ENCODE results near the gene FNDC7.

FNDC7 gene

DNA sequence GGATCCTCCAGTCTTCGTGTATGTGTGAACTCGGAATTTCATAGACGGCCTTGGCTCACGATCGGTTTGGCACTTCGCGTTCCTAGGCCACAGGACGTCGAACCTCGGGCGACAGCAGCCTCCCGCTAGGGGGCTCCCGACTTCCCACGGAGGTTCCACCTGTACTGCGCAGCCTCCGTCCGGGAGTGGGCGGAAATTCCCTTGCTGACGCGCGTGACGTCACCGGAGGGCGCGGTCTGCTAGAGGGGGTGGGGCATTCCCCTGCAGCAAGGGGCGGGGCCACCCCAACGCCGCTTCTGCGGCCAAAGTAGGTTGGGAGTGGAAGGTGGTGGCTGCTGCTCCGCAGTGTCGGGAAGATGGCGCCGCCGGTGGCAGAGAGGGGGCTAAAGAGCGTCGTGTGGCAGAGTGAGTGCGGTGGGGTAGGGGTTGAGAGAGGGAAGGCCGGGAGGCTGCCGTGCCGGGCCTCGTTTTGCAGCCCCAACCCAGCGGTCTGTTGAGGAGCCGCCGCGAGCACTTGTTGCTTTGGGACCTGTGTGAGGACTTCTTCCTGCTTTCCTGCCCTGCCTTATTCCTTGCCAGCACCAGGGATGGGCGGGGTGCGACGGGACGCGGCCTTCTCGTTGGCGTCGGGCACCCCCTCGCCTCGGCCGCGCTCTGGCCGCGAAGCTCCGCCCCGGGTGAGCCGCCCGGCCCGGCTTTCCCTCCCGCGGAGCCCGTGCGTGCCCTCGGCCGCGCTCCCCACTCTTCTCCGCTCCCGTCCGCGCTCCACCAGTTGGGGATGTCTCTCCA is 33.9 kb downstream of the FNDC7 start, which contains the start of gene STXBP3 (continued):
- TF ChIP-seq ZNF600 (tag by site-specific recombination; IDR thresholded peaks at IDR 0.05) (peak; percentile 99), ZNF311 (tag by site-specific recombination; IDR thresholded peaks at IDR 0.05; ENCODE audit: borderline replicate concordance) (no peak), ZNF768 (tag by site-specific recombination; IDR thresholded peaks at IDR 0.05) (no peak; the same call in 1 of the 2 replicates), ZNF626 (tag by site-specific recombination; IDR thresholded peaks at IDR 0.05) (no peak), ZSCAN30 (tag by site-specific recombination; IDR thresholded peaks at IDR 0.05) (peak; percentile 59), SALL2 (tag by site-specific recombination; IDR thresholded peaks at IDR 0.05; ENCODE audit: borderline replicate concordance) (no peak), ZNF830 (tag by site-specific recombination; IDR thresholded peaks at IDR 0.05; ENCODE audit: low read depth) (no peak), MEIS1 (CRISPR knock-in tag; IDR thresholded peaks at IDR 0.05; ENCODE audit: borderline replicate concordance) (no peak), ZNF366 (tag by site-specific recombination; conservative IDR thresholded peaks at IDR 0.05) (no peak; the same call in 1 of the 2 replicates), KLF9 (tag by site-specific recombination; IDR thresholded peaks at IDR 0.05; ENCODE audit: low read depth) (peak; percentile 99), ZNF660 (tag by site-specific recombination; IDR thresholded peaks at IDR 0.05) (peak; percentile 55; the same call in 1 of the 2 replicates), ZNF155 (tag by site-specific recombination; IDR thresholded peaks at IDR 0.05) (no peak), ZXDB (tag by site-specific recombination; IDR thresholded peaks at IDR 0.05) (peak; percentile 97), ZBTB1 (tag by site-specific recombination; IDR thresholded peaks at IDR 0.05) (no peak), ZNF394 (tag by site-specific recombination; IDR thresholded peaks at IDR 0.05; ENCODE audit: borderline replicate concordance) (peak; percentile 56; the same call in 1 of the 2 replicates), ZBTB21 (tag by site-specific recombination; IDR thresholded peaks at IDR 0.05) (peak; percentile 94), OSR2 (tag by site-specific recombination; IDR thresholded peaks at IDR 0.05) (peak; percentile 62; the same call in 1 of the 2 replicates)
- TF ChIP-seq, protein P1, sequence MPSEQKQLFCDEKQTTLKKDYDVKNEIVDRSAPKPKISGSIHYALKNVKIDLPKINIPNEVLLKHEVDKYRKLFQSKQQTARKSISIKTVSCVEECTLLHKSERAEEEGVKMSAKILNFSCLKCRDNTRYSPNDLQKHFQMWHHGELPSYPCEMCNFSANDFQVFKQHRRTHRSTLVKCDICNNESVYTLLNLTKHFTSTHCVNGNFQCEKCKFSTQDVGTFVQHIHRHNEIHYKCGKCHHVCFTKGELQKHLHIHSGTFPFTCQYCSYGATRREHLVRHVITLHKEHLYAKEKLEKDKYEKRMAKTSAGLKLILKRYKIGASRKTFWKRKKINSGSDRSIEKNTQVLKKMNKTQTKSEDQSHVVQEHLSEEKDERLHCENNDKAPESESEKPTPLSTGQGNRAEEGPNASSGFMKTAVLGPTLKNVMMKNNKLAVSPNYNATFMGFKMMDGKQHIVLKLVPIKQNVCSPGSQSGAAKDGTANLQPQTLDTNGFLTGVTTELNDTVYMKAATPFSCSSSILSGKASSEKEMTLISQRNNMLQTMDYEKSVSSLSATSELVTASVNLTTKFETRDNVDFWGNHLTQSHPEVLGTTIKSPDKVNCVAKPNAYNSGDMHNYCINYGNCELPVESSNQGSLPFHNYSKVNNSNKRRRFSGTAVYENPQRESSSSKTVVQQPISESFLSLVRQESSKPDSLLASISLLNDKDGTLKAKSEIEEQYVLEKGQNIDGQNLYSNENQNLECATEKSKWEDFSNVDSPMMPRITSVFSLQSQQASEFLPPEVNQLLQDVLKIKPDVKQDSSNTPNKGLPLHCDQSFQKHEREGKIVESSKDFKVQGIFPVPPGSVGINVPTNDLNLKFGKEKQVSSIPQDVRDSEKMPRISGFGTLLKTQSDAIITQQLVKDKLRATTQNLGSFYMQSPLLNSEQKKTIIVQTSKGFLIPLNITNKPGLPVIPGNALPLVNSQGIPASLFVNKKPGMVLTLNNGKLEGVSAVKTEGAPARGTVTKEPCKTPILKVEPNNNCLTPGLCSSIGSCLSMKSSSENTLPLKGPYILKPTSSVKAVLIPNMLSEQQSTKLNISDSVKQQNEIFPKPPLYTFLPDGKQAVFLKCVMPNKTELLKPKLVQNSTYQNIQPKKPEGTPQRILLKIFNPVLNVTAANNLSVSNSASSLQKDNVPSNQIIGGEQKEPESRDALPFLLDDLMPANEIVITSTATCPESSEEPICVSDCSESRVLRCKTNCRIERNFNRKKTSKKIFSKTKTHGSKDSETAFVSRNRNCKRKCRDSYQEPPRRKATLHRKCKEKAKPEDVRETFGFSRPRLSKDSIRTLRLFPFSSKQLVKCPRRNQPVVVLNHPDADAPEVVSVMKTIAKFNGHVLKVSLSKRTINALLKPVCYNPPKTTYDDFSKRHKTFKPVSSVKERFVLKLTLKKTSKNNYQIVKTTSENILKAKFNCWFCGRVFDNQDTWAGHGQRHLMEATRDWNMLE (tag by site-specific recombination; conservative IDR thresholded peaks at IDR 0.05; ENCODE audit: low read depth) = 0 out of 2 replicates have a peak, but pooled peaks have one; percentile 51
- TF ChIP-seq, protein P2, sequence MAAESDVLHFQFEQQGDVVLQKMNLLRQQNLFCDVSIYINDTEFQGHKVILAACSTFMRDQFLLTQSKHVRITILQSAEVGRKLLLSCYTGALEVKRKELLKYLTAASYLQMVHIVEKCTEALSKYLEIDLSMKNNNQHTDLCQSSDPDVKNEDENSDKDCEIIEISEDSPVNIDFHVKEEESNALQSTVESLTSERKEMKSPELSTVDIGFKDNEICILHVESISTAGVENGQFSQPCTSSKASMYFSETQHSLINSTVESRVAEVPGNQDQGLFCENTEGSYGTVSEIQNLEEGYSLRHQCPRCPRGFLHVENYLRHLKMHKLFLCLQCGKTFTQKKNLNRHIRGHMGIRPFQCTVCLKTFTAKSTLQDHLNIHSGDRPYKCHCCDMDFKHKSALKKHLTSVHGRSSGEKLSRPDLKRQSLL (tag by site-specific recombination; IDR thresholded peaks at IDR 0.05) = no peak
- TF ChIP-seq, protein P3, sequence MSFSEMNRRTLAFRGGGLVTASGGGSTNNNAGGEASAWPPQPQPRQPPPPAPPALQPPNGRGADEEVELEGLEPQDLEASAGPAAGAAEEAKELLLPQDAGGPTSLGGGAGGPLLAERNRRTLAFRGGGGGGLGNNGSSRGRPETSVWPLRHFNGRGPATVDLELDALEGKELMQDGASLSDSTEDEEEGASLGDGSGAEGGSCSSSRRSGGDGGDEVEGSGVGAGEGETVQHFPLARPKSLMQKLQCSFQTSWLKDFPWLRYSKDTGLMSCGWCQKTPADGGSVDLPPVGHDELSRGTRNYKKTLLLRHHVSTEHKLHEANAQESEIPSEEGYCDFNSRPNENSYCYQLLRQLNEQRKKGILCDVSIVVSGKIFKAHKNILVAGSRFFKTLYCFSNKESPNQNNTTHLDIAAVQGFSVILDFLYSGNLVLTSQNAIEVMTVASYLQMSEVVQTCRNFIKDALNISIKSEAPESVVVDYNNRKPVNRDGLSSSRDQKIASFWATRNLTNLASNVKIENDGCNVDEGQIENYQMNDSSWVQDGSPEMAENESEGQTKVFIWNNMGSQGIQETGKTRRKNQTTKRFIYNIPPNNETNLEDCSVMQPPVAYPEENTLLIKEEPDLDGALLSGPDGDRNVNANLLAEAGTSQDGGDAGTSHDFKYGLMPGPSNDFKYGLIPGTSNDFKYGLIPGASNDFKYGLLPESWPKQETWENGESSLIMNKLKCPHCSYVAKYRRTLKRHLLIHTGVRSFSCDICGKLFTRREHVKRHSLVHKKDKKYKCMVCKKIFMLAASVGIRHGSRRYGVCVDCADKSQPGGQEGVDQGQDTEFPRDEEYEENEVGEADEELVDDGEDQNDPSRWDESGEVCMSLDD (tag by site-specific recombination; IDR thresholded peaks at IDR 0.05) = peak; percentile 69
- TF ChIP-seq, protein P4, sequence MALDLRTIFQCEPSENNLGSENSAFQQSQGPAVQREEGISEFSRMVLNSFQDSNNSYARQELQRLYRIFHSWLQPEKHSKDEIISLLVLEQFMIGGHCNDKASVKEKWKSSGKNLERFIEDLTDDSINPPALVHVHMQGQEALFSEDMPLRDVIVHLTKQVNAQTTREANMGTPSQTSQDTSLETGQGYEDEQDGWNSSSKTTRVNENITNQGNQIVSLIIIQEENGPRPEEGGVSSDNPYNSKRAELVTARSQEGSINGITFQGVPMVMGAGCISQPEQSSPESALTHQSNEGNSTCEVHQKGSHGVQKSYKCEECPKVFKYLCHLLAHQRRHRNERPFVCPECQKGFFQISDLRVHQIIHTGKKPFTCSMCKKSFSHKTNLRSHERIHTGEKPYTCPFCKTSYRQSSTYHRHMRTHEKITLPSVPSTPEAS (tag by site-specific recombination; IDR thresholded peaks at IDR 0.05) = peak; percentile 38; the same call in 1 of the 2 replicates
- TF ChIP-seq, protein P5, sequence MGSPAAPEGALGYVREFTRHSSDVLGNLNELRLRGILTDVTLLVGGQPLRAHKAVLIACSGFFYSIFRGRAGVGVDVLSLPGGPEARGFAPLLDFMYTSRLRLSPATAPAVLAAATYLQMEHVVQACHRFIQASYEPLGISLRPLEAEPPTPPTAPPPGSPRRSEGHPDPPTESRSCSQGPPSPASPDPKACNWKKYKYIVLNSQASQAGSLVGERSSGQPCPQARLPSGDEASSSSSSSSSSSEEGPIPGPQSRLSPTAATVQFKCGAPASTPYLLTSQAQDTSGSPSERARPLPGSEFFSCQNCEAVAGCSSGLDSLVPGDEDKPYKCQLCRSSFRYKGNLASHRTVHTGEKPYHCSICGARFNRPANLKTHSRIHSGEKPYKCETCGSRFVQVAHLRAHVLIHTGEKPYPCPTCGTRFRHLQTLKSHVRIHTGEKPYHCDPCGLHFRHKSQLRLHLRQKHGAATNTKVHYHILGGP (tag by site-specific recombination; IDR thresholded peaks at IDR 0.05) = no peak
- TF ChIP-seq, protein P6, sequence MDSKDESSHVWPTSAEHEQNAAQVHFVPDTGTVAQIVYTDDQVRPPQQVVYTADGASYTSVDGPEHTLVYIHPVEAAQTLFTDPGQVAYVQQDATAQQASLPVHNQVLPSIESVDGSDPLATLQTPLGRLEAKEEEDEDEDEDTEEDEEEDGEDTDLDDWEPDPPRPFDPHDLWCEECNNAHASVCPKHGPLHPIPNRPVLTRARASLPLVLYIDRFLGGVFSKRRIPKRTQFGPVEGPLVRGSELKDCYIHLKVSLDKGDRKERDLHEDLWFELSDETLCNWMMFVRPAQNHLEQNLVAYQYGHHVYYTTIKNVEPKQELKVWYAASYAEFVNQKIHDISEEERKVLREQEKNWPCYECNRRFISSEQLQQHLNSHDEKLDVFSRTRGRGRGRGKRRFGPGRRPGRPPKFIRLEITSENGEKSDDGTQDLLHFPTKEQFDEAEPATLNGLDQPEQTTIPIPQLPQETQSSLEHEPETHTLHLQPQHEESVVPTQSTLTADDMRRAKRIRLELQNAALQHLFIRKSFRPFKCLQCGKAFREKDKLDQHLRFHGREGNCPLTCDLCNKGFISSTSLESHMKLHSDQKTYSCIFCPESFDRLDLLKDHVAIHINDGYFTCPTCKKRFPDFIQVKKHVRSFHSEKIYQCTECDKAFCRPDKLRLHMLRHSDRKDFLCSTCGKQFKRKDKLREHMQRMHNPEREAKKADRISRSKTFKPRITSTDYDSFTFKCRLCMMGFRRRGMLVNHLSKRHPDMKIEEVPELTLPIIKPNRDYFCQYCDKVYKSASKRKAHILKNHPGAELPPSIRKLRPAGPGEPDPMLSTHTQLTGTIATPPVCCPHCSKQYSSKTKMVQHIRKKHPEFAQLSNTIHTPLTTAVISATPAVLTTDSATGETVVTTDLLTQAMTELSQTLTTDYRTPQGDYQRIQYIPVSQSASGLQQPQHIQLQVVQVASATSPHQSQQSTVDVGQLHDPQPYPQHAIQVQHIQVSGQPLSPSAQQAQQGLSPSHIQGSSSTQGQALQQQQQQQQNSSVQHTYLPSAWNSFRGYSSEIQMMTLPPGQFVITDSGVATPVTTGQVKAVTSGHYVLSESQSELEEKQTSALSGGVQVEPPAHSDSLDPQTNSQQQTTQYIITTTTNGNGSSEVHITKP (tag by site-specific recombination; IDR thresholded peaks at IDR 0.05) = peak; percentile 57

All from HEK293 (cell line).